Midbrain (tissue), 1 donor: ENCODE results near the gene UBE2E3.
"Not testable (repeated sequence)": the region's sequence is repeated elsewhere in the genome, so short reads cannot be mapped to it uniquely, and the experiment has no call there.

Source experiments
- DNase-seq: peaks from one replicate; lab custom pipeline; 2025; lab: John Stamatoyannopoulos, UW

UBE2E3 gene

GRCh38 chr2:181025004-181025403, 44.6 kb downstream of the UBE2E3 start:
- DNase-seq: no peak

DNA sequence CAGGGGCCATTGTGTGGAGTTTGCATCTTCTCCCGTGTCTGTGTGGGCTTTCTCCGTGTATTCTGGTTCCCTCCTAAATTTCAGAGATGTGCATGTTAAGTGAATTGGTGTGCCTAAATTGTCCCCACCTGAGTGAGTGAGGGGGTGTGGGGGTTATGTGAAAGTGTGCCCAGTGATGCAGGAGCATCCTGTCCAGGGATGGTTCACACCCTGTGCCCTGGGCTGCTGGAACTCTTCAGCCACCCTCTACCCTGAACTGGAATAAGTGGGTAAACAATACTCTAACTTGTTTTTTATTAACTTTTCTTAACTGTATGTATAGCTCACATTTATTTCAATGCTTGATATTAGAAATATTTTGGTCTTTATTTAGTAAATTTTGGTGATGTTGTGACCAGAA, 56.0 kb downstream of the UBE2E3 start:
- DNase-seq: no peak

DNA sequence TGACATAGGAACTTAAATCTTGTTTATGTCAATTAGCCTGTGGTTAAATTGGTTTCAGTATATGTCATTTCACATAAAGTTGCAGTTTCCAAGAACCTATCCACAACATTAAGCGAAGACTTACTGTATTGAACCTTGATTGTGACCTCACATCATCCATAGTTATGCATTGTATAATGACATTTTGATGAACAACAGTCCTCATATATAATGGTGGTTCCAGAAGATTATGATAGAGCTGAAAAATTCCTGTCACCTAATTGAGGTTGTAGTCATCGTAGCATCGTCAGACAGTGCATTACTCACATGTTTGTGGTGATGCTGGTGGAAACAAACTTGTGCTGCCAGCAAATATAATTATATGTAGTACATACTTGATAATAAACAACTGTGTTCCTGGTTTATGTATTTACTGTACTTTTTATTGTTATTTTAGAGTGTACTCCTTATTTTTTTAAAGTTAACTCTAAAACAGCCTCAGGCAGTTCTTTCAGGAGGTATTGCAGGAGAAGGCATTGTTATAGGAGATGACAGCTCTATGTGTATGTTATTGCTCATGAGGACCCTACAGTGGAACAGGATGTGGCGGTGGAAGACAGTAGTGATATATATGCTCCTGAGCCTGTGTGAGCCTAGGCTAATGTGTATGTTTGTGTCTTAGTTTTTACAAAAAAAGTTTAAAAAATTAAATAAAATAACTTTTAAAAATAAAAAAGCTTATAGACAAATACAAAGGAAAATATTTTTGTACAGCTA, 56.6 kb downstream of the UBE2E3 start:
- no peak for DNase-seq

DNA sequence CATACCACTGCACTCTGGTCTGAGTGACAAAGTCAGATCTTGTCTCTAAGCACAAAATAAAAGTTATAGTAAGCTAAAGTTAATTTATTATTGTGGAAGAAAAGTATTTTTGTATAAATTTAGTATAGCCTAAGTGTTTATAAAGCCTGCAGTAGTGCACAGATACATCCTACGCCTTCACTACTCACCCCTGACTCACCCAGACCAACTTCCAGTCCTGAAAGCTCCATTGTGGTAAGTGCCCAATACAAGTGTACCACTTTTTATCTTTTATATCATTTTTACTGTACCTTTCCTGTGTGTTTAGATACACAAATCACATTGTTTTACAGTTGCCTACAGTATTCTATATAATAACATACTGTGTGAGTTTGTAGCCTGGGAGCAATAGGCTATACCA, 57.5 kb downstream of the UBE2E3 start:
- DNase-seq: no peak

DNA sequence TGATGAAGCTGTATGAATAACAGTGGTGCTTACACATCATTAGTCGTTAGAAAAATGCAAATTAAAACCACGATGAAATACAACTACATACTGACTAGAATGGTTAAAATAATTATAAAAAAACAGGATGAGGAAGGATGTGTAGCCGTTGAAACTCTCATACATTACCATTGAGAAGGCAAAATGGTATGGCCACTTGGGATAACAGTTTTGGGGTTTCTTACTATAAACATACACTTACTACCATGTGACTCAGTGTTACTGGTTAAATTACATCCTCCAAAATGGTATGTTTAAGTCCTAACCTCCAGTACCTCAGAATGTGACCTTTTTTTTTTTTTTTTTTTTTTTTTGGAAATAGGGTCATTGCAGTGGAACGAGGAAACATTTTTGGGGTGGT, 58.4 kb downstream of the UBE2E3 start:
- DNase-seq: no peak

- not testable (repeated sequence) for DNase-seq
These were observed 60.4 kb downstream of the UBE2E3 start for GRCh38 chr2:181040839-181041238.

DNA sequence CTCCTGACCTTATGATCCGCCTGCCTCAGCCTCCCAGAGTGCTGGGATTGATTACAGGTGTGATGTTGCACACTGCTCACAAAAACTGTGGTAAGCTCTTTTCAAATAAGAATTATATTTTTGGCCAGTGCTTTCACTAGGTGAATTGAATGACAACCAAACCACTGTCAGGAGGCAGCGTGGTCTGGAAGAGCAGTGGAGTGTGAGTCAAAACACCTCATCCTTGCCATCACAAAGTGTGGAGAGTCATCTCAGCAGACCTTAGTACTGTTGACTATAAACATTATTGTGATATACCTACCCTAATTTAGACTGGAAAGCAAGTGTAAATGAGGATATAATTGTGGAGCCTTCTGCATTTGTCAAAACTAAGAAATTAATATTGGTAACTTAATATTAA, 61.3 kb downstream of the UBE2E3 start:
- DNase-seq: no peak

DNA sequence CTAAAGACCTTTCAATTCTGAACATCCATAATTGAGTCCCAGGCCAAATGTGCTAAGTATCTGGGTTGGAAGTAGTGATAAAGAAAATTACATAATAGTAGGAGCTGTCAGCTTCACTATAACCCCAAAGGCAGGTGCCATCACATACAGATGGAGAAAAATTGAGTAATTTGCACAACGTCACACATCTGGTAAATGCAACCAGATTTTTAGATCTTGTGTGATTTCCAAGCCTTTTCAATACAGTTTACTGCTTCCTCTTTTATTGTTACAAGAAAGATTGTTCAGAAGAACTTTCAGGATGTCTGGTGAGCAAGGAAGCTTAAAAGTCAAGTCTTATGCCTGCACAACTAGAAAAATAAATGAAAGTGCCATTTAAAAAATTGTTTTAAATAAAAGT, 62.3 kb downstream of the UBE2E3 start:
- DNase-seq: no peak

GRCh38 chr2:181046833-181047232, 66.4 kb downstream of the UBE2E3 start:
- no peak for DNase-seq

DNA sequence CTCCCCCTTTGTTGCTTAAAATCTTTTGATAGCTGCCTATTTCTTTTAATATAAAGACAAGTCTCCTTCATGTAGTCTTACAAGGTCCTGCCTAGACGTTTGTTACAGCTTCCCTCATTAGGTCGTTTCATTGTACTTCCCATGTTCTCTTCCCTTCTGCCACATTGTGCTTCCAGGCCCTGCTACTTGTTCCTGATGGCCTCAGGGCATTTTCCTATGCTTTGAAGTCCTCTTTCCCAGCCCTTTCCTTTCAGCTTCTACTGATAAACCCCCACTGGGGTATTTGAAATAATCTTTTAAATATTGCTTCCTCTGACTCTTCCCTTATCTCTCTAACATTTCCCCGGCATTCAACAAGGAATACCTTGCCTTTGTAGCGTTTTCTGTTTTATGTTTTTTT, 67.4 kb downstream of the UBE2E3 start:
- no peak for DNase-seq

DNA sequence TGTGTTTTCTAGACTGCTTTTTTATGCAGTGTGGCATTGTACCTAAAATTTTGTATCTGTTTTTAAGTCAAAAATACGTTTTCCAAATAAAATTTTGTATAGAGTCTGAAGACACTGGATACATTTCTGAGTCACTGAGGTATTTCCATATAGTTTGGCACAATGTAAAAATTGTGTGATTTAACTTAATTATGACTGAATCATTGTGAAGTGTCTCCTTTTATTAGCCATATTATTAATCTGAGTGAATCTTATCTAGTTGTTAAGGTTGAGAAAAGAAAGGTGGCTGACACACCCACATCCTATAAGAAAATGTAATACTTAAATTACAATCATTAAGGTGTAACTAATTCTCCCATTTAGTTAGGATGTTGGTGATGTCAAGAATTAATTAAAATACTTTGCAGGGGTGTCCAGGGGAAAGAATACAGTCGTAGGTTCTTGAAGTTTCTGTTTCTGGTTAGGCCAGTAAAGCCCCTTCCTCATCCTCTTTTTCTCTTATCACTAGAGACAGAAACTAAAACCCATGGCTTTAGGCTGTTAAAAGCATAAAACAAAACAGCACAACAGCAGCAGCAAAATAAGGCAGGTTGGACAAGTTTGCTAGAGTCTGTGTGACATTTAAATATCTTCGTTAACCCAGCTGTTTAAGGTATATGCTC, 71.6 kb downstream of the UBE2E3 start:
- no peak for DNase-seq

GRCh38 chr2:181052523-181052891, 72.1 kb downstream of the UBE2E3 start:
- DNase-seq: no peak

GRCh38 chr2:181054256-181054655, 73.9 kb downstream of the UBE2E3 start:
- DNase-seq: no peak

GRCh38 chr2:181054843-181055242, 74.4 kb downstream of the UBE2E3 start:
- no peak for DNase-seq

DNA sequence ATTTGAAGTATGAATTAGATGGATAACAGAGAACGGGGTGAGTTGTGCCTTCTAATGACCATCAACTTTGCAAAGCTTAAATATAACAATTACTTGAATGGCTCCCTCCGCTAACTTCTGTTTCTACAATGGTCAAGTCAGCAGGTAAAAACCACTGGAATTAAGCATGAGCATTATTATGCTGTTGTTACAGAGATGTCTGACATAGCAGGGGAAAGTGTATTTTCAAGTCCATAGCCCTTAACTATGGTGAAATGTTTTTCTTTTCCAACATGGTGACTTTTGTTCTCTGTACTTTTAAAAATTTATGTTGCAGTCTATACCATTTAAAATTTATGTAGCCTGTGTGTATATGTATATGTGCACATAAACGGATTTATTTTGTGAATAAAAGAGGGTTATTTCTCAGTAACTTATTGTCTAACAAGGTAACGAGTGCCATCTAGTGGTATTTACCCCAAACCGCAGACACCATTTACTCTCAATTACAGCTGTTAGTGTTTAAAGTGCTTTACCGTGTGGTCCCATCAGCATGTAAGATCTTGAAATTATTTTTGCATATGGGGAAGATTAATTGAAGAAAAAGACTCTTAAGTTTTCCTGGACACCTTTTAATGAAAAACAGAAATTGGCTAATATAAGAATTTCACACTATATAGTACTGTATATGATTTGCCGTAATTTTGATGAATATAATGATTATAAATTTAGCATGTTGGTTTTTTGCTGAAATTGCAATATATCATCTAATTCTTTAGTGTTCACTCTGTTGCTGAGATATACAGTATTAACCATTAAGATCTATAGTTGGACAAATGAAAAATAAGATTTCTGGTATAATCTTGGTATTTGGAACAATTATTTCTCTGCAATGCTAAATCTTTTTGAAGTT, 78.2 kb downstream of the UBE2E3 start:
- DNase-seq: peak; percentile 2

GRCh38 chr2:181063696-181064095, 83.3 kb downstream of the UBE2E3 start:
- no peak for DNase-seq

DNA sequence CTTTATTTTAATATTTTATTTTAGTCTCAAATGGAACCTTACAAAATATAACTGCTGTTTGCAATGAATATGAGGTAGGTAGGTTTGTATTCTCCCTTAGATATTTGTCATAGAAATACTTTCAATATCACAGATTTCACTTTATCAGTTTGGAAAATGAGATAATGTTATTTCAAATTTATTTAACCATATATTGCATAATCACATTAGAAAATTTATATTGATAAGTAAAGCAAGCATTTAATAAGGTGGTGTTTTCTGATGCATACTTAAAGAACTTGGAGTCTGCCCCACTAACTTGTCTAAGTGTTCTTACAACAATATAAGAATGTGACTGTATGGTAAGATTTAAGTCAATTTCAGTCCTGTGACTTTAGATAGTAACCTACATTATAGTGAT, 85.1 kb downstream of the UBE2E3 start:
- DNase-seq: no peak

GRCh38 chr2:181066333-181066732, 85.9 kb downstream of the UBE2E3 start:
- no peak for DNase-seq

DNA sequence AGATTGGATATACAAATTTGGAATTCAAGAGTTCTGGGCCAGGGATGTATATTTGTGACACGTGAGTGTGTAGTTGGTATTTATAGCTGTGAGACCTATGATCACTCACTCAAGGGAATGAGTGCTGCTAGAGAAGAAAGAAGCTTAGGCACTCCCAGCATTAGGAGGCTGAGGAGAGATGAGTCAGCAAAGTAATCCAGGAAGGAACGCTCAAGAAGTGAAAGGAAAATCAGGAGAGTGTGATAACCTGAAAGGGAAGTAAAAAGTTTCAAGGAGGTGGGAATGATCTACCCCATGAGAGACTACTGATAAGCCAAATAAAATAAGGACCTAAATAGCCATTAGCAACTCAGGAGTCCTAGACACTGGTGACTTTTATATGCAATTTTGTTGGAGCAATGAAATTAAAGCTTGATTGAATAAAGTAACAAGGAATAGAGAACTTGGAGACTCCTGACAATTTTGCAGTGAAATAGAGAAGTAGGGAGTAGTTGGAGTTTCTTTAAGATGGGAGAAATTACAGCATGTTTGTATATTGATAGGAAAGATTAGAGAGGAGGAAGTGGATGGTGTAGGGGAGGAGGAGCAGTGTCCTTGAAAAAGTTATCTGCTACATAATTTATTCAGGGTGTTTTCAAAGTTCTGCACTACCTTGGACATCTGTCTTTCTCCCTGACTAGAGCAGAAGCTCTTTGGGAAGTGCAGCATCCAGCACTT, 89.9 kb downstream of the UBE2E3 start:
- DNase-seq: no peak

GRCh38 chr2:181070836-181071200, 90.4 kb downstream of the UBE2E3 start:
- DNase-seq: no peak

GRCh38 chr2:181072486-181073235, 92.3 kb downstream of the UBE2E3 start:
- no peak for DNase-seq
